Sigmoid colon (tissue), 4 donors: ENCODE measurements around the gene SYNJ1.
"Not testable (repeated sequence)": the region's sequence is repeated elsewhere in the genome, so short reads cannot be mapped to it uniquely, and the experiment has no call there.

Experiments
- POLR2A ChIP-seq, 2 donors: fragments of 450-650 bp; IDR thresholded peaks; one replicate each; pipeline ENCODE4 v1.6.1; 2016; ENCODE audit warnings: antibody characterized with exemption in 2 of 2, mild to moderate bottlenecking in 2 of 2, moderate library complexity in 2 of 2
- POLR2AphosphoS5 ChIP-seq, 4 donors: sonication (generic); formaldehyde crosslinking; IDR thresholded peaks; one replicate each; pipeline ENCODE4 v1.6.1; 2017; ENCODE audit warnings: antibody characterized with exemption in 4 of 4
- TF ChIP-seq, protein P1 (sequence below), 4 experiments: fragments of 450-650 bp in 3 of 4; fragments of 200-600 bp in 1 of 4; IDR thresholded peaks; one replicate each; pipeline ENCODE4 v1.5.1; 2016 to 2019; ENCODE audit warnings: antibody characterized with exemption in 4 of 4, mild to moderate bottlenecking in 3 of 4, moderate library complexity in 2 of 4

DNA sequence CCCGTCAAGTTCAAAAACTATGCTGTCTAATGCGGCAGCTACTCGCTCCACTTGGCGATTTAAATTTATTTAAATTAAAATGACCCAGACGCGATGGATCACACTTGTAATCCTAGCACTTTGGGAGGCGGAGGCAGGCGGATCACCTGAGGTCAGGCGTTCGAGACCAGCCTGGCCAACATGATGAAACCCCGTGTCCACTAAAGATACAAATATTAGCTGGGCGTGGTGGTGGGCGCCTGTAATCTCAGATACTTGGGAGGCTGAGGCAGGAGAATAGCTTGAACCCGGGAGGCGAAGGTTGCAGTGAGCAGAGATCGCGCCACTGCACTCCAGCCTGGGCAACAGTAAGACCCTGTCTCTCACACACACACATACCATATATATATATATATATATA, 116.9 kb downstream of the SYNJ1 start:
- TF ChIP-seq POLR2A, POLR2AphosphoS5 (IDR thresholded peaks at IDR 0.05): not testable (repeated sequence)
- TF ChIP-seq, protein P1, sequence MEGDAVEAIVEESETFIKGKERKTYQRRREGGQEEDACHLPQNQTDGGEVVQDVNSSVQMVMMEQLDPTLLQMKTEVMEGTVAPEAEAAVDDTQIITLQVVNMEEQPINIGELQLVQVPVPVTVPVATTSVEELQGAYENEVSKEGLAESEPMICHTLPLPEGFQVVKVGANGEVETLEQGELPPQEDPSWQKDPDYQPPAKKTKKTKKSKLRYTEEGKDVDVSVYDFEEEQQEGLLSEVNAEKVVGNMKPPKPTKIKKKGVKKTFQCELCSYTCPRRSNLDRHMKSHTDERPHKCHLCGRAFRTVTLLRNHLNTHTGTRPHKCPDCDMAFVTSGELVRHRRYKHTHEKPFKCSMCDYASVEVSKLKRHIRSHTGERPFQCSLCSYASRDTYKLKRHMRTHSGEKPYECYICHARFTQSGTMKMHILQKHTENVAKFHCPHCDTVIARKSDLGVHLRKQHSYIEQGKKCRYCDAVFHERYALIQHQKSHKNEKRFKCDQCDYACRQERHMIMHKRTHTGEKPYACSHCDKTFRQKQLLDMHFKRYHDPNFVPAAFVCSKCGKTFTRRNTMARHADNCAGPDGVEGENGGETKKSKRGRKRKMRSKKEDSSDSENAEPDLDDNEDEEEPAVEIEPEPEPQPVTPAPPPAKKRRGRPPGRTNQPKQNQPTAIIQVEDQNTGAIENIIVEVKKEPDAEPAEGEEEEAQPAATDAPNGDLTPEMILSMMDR (IDR thresholded peaks at IDR 0.05) = not testable (repeated sequence)
